Measurements from ENCODE around the gene EVI5L. TPM values are rescaled to one million over a fixed set of nuclear protein-coding genes. Genes with fewer than 3 reads are reported as not detected.

The EVI5L gene
- total and polyA plus RNA-seq, 2 of the 4 experiments (the other 2 are of a cell fraction) = 12.7 to 14.6 TPM

DNA sequence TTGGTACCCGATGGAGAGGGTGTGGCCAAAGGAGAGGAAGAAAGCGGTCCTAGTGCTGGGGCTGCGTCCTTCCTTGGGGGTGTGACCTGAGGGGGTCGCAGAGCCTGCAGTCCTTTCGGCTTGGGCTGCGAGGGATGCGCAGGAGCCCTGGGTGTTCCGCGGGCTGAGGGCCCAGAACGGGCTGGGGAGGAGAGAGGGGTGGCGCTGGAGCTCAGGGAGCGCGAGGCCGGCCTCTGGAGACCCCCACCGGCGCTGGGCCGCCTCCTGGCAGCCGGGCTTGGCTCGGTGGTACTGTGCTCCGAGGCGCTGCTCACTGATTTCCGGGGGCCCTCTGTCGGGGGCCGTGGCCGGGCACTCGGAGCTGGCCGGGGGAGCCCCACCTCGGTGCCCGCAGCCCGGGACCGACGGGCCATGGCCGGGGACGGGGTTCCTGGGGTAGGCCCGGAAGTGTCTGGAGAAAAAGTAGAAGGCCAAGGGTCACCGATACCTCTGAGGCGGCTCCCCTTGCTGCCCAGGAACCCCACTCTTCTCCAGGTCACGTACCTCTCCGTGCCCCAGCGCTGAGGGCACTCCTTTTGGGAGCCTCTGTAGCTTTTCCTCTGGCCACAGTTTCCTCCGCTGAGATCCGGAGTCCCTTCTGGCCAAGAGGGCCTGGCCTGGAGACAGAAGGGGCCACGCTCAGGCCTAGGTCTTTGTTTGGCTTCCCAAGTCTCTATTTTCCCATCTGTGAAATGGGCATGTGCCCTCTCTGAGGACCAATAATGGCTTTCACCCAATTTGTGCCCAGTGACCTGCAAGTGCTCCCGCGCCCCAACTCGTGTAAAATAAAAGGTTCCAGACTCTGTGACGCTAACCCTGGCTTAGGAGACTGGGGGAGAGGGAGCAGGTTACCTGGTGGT, 42.5 kb downstream of the EVI5L start:
- TF ChIP-seq, protein P1, sequence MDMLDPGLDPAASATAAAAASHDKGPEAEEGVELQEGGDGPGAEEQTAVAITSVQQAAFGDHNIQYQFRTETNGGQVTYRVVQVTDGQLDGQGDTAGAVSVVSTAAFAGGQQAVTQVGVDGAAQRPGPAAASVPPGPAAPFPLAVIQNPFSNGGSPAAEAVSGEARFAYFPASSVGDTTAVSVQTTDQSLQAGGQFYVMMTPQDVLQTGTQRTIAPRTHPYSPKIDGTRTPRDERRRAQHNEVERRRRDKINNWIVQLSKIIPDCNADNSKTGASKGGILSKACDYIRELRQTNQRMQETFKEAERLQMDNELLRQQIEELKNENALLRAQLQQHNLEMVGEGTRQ (IDR thresholded peaks at IDR 0.05; ENCODE audit: low read depth, low read length) = no peak
- TF ChIP-seq NFE2L2 (IDR thresholded peaks at IDR 0.05; ENCODE audit: low read depth, low read length) = no peak
- TF ChIP-seq POLR2A (IDR thresholded peaks at IDR 0.05; ENCODE audit: low read depth, low read length) = no peak
- no peak for TF ChIP-seq MAZ (IDR thresholded peaks at IDR 0.05; ENCODE audit: borderline replicate concordance, low read depth, low read length)
- TF ChIP-seq RCOR1 (IDR thresholded peaks at IDR 0.05; ENCODE audit: insufficient replicate concordance, low read length) = no peak
- TF ChIP-seq, protein P2, sequence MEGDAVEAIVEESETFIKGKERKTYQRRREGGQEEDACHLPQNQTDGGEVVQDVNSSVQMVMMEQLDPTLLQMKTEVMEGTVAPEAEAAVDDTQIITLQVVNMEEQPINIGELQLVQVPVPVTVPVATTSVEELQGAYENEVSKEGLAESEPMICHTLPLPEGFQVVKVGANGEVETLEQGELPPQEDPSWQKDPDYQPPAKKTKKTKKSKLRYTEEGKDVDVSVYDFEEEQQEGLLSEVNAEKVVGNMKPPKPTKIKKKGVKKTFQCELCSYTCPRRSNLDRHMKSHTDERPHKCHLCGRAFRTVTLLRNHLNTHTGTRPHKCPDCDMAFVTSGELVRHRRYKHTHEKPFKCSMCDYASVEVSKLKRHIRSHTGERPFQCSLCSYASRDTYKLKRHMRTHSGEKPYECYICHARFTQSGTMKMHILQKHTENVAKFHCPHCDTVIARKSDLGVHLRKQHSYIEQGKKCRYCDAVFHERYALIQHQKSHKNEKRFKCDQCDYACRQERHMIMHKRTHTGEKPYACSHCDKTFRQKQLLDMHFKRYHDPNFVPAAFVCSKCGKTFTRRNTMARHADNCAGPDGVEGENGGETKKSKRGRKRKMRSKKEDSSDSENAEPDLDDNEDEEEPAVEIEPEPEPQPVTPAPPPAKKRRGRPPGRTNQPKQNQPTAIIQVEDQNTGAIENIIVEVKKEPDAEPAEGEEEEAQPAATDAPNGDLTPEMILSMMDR (conservative IDR thresholded peaks at IDR 0.05; ENCODE audit: low read depth, low read length) = no peak
- TF ChIP-seq FOS (IDR thresholded peaks at IDR 0.05; ENCODE audit: low read depth, low read length) = no peak
- TF ChIP-seq MAFK (IDR thresholded peaks at IDR 0.05; ENCODE audit: low read depth, low read length) = no peak
- TF ChIP-seq CEBPB (IDR thresholded peaks at IDR 0.05; ENCODE audit: low read depth, low read length) = no peak
- intact Hi-C loops (cut with micrococcal nuclease) (no loop called here), in situ Hi-C loops (cut with MboI; ENCODE audit: low sequenced_read_pairs) (no loop called here), dilution Hi-C loops (cut with HindIII; ENCODE audit: low sequenced_read_pairs, unreplicated experiment) (no loop called here)
- Histone ChIP-seq H3K18ac (ENCODE audit: low read depth, low read length) (no peak overlapping the region), H3K4me1 (ENCODE audit: control insufficient read depth, insufficient read depth, low read length) (peaks cover 16% of the 10 kb centered on the region), H3K4me2 (ENCODE audit: low read depth, low read length) (peak overlapping the region; percentile 57; the same call in 1 of the 2 replicates), H3K23ac (ENCODE audit: low read depth, low read length) (no peak overlapping the region), H3K9me3 (ENCODE audit: control insufficient read depth, insufficient read depth, low read length) (no peaks in the 10 kb centered on the region), H4K8ac (ENCODE audit: low read depth in 2 of 2, low read length in 2 of 2) (no peak overlapping the region), H2BK5ac (ENCODE audit: low read depth, low read length, poor library complexity, severe bottlenecking) (no peak overlapping the region), H3K36me3 (ENCODE audit: control insufficient read depth, insufficient read depth, low read length) (no peaks in the 10 kb centered on the region), H3K79me1 (ENCODE audit: low read depth in 1 of 2, low read length in 2 of 2) (no peaks in the 10 kb centered on the region), H3K14ac (replicated peaks; ENCODE audit: low read depth, low read length) (no peak overlapping the region), H3K56ac (ENCODE audit: extremely low read depth, insufficient read depth, low read length) (no peak overlapping the region), H2AK9ac (replicated peaks; ENCODE audit: low read depth, low read length, poor library complexity) (peak overlapping the region; percentile 34), H4K91ac (ENCODE audit: insufficient read depth, low read depth, low read length) (no peak overlapping the region), H2BK20ac (ENCODE audit: low read depth, low read length) (no peak overlapping the region), H3K27me3 (ENCODE audit: control insufficient read depth, insufficient read depth, low read length) (peaks cover 32% of the 10 kb centered on the region), H3K4me3 (ENCODE audit: insufficient read depth, low read depth, low read length) (no peak overlapping the region), H4K5ac (ENCODE audit: low read depth, low read length) (no peak overlapping the region), H3K4ac (ENCODE audit: low read depth, low read length) (no peak overlapping the region), H2AK5ac (ENCODE audit: low read depth, low read length) (no peak overlapping the region), H3K9me1 (ENCODE audit: insufficient read depth, low read length) (no peaks in the 10 kb centered on the region), H3K9ac (ENCODE audit: low read depth, low read length) (no peak overlapping the region), H2BK15ac (ENCODE audit: low read depth, low read length) (no peak overlapping the region), H2BK120ac (ENCODE audit: low read depth, low read length) (no peak overlapping the region), H2AFZ (replicated peaks; ENCODE audit: low read length, poor library complexity) (peak overlapping the region; percentile 95), H3K27ac (ENCODE audit: insufficient read depth, low read length) (no peak overlapping the region), H4K20me1 (ENCODE audit: insufficient read depth, low read length) (peaks cover 8% of the 10 kb centered on the region)
- 56% methylated on average over 8 of the region's 47 CpGs; no CpG with 5 or more reads in 1 of the 2 experiments for WGBS, 2 experiments (ENCODE audit: extremely low coverage in 2 of 2, insufficient read length in 1 of 2)
- no peak for DNase-seq
- no peak for ATAC-seq (ENCODE audit: low read depth)
- BruUV-seq (replicated peaks) = no TSS peak
- CTCF ChIA-PET = no interaction called here
- POLR2A ChIA-PET (ENCODE audit: unreplicated experiment) = no interaction called here
